ENCODE measurements around the gene SNRNP40. TPM values are rescaled to one million over a fixed set of nuclear protein-coding genes. Genes with fewer than 3 reads are reported as not detected.

The SNRNP40 gene
- total and polyA plus RNA-seq, 2 of the 13 experiments (the other 11 are each of a cell fraction or from before 2014, with no cell fraction given) = 51.0 to 147 TPM

GRCh38 chr1:31244326-31244725 is 52.3 kb downstream of the SNRNP40 start:
- Histone ChIP-seq H3K36me3 (replicated peaks in 1 of 2; ENCODE audit: control insufficient read depth in 1 of 2, insufficient read depth in 2 of 2, low read length in 2 of 2) (no peaks in the 10 kb centered on the region), H4K20me1 (ENCODE audit: insufficient read depth, low read length) (peaks cover 4% of the 10 kb centered on the region; the same call in 1 of the 2 replicates), H3K79me2 (ENCODE audit: insufficient read depth, low read length) (no peaks in the 10 kb centered on the region), H3K9me3 (ENCODE audit: low read length) (no peaks in the 10 kb centered on the region), H2AFZ (ENCODE audit: low read length) (no peak overlapping the region), H3K27me3 (ENCODE audit: control insufficient read depth in 1 of 2, insufficient read depth in 2 of 2, low read length in 2 of 2) (peaks cover 2 to 28% of the 10 kb centered on the region in 2 experiments; a peak in 4 of 5 replicates), H3K4me1 (ENCODE audit: insufficient read depth, low read length) (peaks cover 7% of the 10 kb centered on the region; the same call in 1 of the 2 replicates), H3K4me2 (ENCODE audit: low read depth, low read length) (no peak overlapping the region), H3K9ac (ENCODE audit: insufficient read depth, low read depth, low read length) (no peak overlapping the region), H3K27ac (ENCODE audit: extremely low read length, insufficient read depth, low read length) (no peak overlapping the region), H3K4me3 (replicated peaks in 1 of 3; ENCODE audit: insufficient read depth in 1 of 3, low read depth in 2 of 3, low read length in 3 of 3) (no peak overlapping the region)
- no TSS peak for BruUV-seq (replicated peaks)
- ChIA-PET POLR2A (no interaction called here), CTCF (ENCODE audit: low intra/inter-chr PET ratio, low total read pairs) (no interaction called here)
- DNase-seq (ENCODE audit: low spot score) = no peak
- no peak for FAIRE-seq
- WGBS (ENCODE audit: low lambda C conversion rate) = 22% methylated on average over 4 of the region's 4 CpGs
- no peak for ATAC-seq
- intact Hi-C loops (cut with micrococcal nuclease; ENCODE audit: unreplicated experiment) (no loop called here), in situ Hi-C loops (cut with HindIII; ENCODE audit: extremely low pct_ligation_motif_present, low pct_unique_long_range_greater_than_20kb) (no loop called here)
- TF ChIP-seq PAWR (CRISPR knock-in tag; IDR thresholded peaks at IDR 0.05; ENCODE audit: borderline replicate concordance) (no peak), HCFC1 (IDR thresholded peaks at IDR 0.05; ENCODE audit: low read depth, low read length) (no peak), ZNF564 (CRISPR knock-in tag; IDR thresholded peaks at IDR 0.05) (no peak), ZNF362 (CRISPR knock-in tag; IDR thresholded peaks at IDR 0.05; ENCODE audit: borderline replicate concordance) (no peak), HES4 (CRISPR knock-in tag; IDR thresholded peaks at IDR 0.05; ENCODE audit: borderline replicate concordance) (no peak), SRF (IDR thresholded peaks at IDR 0.05; ENCODE audit: low read depth, low read length) (no peak), BCLAF1 (IDR thresholded peaks at IDR 0.05) (no peak), ELF4 (CRISPR knock-in tag; IDR thresholded peaks at IDR 0.05; ENCODE audit: borderline replicate concordance) (no peak), NFKB2 (CRISPR knock-in tag; IDR thresholded peaks at IDR 0.05; ENCODE audit: borderline replicate concordance) (no peak), SKI (IDR thresholded peaks at IDR 0.05; ENCODE audit: partially characterized antibody) (no peak), ZBTB43 (CRISPR knock-in tag; conservative IDR thresholded peaks at IDR 0.05) (no peak), ZNF383 (CRISPR knock-in tag; IDR thresholded peaks at IDR 0.05; ENCODE audit: borderline replicate concordance) (no peak), GABPB1 (CRISPR knock-in tag; IDR thresholded peaks at IDR 0.05) (no peak)

Measured in HepG2 (cell line).